Activated CD8-positive, alpha-beta memory T cell treated with anti-CD3 and anti-CD28 coated beads, Interleukin-2, amount 50 U/mL, for 24 hours (primary cell): Measurements from ENCODE around the gene SLC34A1.
"Not testable (repeated sequence)": the region's sequence is repeated elsewhere in the genome, so short reads cannot be mapped to it uniquely, and the experiment has no call there.

Experiments used
- DNase-seq: peaks from one replicate; pipeline ENCODE4 v3.0.0-alpha.2; 2020; ENCODE audit errors: extremely low read depth

Gene SLC34A1

GRCh38 chr5:177368869-177369644 is 15.2 kb upstream of the SLC34A1 start:
- DNase-seq: no peak

- no peak for DNase-seq
These were observed 14.4 kb upstream of the SLC34A1 start for GRCh38 chr5:177369645-177370440.

GRCh38 chr5:177370488-177371119 is 13.6 kb upstream of the SLC34A1 start:
- DNase-seq: no peak

GRCh38 chr5:177371120-177372033 is 12.9 kb upstream of the SLC34A1 start:
- DNase-seq: no peak

- DNase-seq: no peak
These were observed 12.0 kb upstream of the SLC34A1 start for GRCh38 chr5:177372034-177372896.

GRCh38 chr5:177372910-177373309 is 11.3 kb upstream of the SLC34A1 start:
- no peak for DNase-seq

- DNase-seq: no peak
These were observed 10.4 kb upstream of the SLC34A1 start for GRCh38 chr5:177373806-177374205.

- DNase-seq: no peak
These were observed 10.0 kb upstream of the SLC34A1 start for GRCh38 chr5:177374211-177374610.

GRCh38 chr5:177375516-177375915 is 8.7 kb upstream of the SLC34A1 start:
- not testable (repeated sequence) for DNase-seq

- no peak for DNase-seq
These were observed 8.1 kb upstream of the SLC34A1 start for GRCh38 chr5:177376107-177376506.

- DNase-seq: no peak
These were observed 6.1 kb upstream of the SLC34A1 start for GRCh38 chr5:177377851-177378776.

- no peak for DNase-seq
These were observed 5.0 kb upstream of the SLC34A1 start for GRCh38 chr5:177378884-177379883.

- no peak for DNase-seq
These were observed 3.5 kb upstream of the SLC34A1 start for GRCh38 chr5:177380805-177381126.

- no peak for DNase-seq
These were observed 1.7 kb upstream of the SLC34A1 start for GRCh38 chr5:177382423-177383029.

GRCh38 chr5:177383181-177383580 is 1.1 kb upstream of the SLC34A1 start:
- DNase-seq: no peak

- no peak for DNase-seq
These were observed 1.5 kb downstream of the SLC34A1 start for GRCh38 chr5:177385720-177386119.

GRCh38 chr5:177386542-177386941 is 2.3 kb downstream of the SLC34A1 start:
- no peak for DNase-seq

- no peak for DNase-seq
These were observed 3.2 kb downstream of the SLC34A1 start for GRCh38 chr5:177387405-177387804.
